ENCODE data around the gene COLEC11. TPM values are rescaled to one million over a fixed set of nuclear protein-coding genes. Genes with fewer than 3 reads are reported as not detected.

Gene COLEC11
- total RNA-seq, 1 experiment from 2014 or later: 0.39 TPM

- Histone ChIP-seq H2BK5ac (ENCODE audit: insufficient read length, low read length) (no peak overlapping the region), H2BK12ac (ENCODE audit: insufficient read length, low read depth, low read length) (no peak overlapping the region), H4K20me1 (ENCODE audit: control insufficient read depth, insufficient read depth, insufficient read length) (peaks cover 4% of the 10 kb centered on the region), H2BK15ac (ENCODE audit: low read depth, low read length) (no peak overlapping the region), H3K9ac (ENCODE audit: extremely low read depth, insufficient read length, low read length) (no peak overlapping the region), H3K56ac (ENCODE audit: insufficient read length, low read depth, low read length) (no peak overlapping the region), H3K14ac (ENCODE audit: insufficient read depth, low read length) (no peak overlapping the region), H4K8ac (replicated peaks; ENCODE audit: insufficient read length, low read depth, low read length) (no peak overlapping the region), H3K4ac (ENCODE audit: low read depth, low read length) (no peak overlapping the region), H2BK20ac (ENCODE audit: low read depth, low read length, poor library complexity, severe bottlenecking) (no peak overlapping the region), H3K18ac (ENCODE audit: insufficient read length, low read depth, low read length) (no peak overlapping the region), H3K79me1 (ENCODE audit: insufficient read depth, low read depth, low read length, poor library complexity, severe bottlenecking) (no peaks in the 10 kb centered on the region), H3K27ac (ENCODE audit: insufficient read length, low read depth, low read length) (no peak overlapping the region), H2AFZ (ENCODE audit: low read length) (no peak overlapping the region), H3T11ph (ENCODE audit: low read length) (no peak overlapping the region), H3K79me2 (ENCODE audit: insufficient read depth, low read length) (peaks cover 7% of the 10 kb centered on the region; the same call in 1 of the 2 replicates), H3K23me2 (ENCODE audit: insufficient read length, low read depth, low read length, poor library complexity, severe bottlenecking) (no peaks in the 10 kb centered on the region), H2AK5ac (ENCODE audit: insufficient read length, low read length) (no peak overlapping the region), H3K4me2 (ENCODE audit: insufficient read depth, insufficient read length, low read length) (no peak overlapping the region), H2BK120ac (ENCODE audit: low read depth, low read length, poor library complexity, severe bottlenecking) (no peak overlapping the region), H3K9me3 (ENCODE audit: control insufficient read depth, low read depth, low read length) (no peaks in the 10 kb centered on the region), H3K23ac (ENCODE audit: insufficient read length, low read depth, low read length) (no peak overlapping the region), H3K4me1 (ENCODE audit: insufficient read depth, low read length) (no peaks in the 10 kb centered on the region), H4K5ac (ENCODE audit: insufficient read length, low read depth, low read length) (no peak overlapping the region), H4K91ac (ENCODE audit: insufficient read length, low read depth, low read length) (no peak overlapping the region), H3K27me3 (ENCODE audit: insufficient read depth, low read length) (no peaks in the 10 kb centered on the region)
- DNase-seq: no peak
- Mint-ChIP-seq H3K27ac (no peak overlapping the region), H3K9me3 (peaks cover 0 to 1% of the 10 kb centered on the region in 2 experiments; a peak in 1 of 5 replicates), H3K36me3 (ENCODE audit: insufficient read depth in 1 of 3, low read depth in 3 of 3) (peaks cover 6 to 11% (median 9%) of the 10 kb centered on the region in 3 experiments), H3K4me3 (no peak overlapping the region), H3K4me1 (peaks cover 3 to 5% of the 10 kb centered on the region in 2 experiments), H3K27me3 (ENCODE audit: low read depth) (peaks cover 7% of the 10 kb centered on the region)
- WGBS (ENCODE audit: extremely low coverage, insufficient read length, low lambda C conversion rate): no CpG with 5 or more reads among the region's 8 CpGs
- TF ChIP-seq CTCF (conservative IDR thresholded peaks at IDR 0.05): no peak
Measured at GRCh38 chr2:3571284-3571683, 23.6 kb upstream of the COLEC11 start.

All from H9 (cell line).